Activated naive CD4-positive, alpha-beta T cell (primary cell): Measurements from ENCODE around the gene CPTP.

Source experiments
- DNase-seq, 4 experiments: peaks; one replicate each; lab custom pipeline; 2025; lab: John Stamatoyannopoulos, UW

CPTP gene

GRCh38 chr1:1319646-1319941 is 5.0 kb upstream of the CPTP start:
- no peak for DNase-seq

- no peak for DNase-seq
Observed at GRCh38 chr1:1320666-1321448, 3.7 kb upstream of the CPTP start.

GRCh38 chr1:1321477-1321876 is 3.1 kb upstream of the CPTP start:
- DNase-seq, result no peak

- no peak for DNase-seq
Observed at GRCh38 chr1:1322418-1322817, 2.2 kb upstream of the CPTP start.

GRCh38 chr1:1322952-1323351 is 1.6 kb upstream of the CPTP start:
- DNase-seq, result no peak

GRCh38 chr1:1324084-1324523 is 498 bp upstream of the CPTP start:
- no peak for DNase-seq

- DNase-seq, result no peak
Observed at GRCh38 chr1:1325288-1326074, 879 bp downstream of the CPTP start.

GRCh38 chr1:1326075-1326605 is 1.5 kb downstream of the CPTP start:
- no peak for DNase-seq

- no peak for DNase-seq
Observed at GRCh38 chr1:1327291-1327690, 2.7 kb downstream of the CPTP start.

- DNase-seq, result no peak
Observed at GRCh38 chr1:1328254-1328653, 3.7 kb downstream of the CPTP start.

GRCh38 chr1:1329304-1330210 is 5.0 kb downstream of the CPTP start:
- DNase-seq, result no peak

GRCh38 chr1:1330366-1331067 is 5.9 kb downstream of the CPTP start:
- no peak for DNase-seq

- DNase-seq, result no peak
Observed at GRCh38 chr1:1331068-1331965, 6.7 kb downstream of the CPTP start, which contains the start of gene TAS1R3. TAS1R3 (plus strand) TSS chr1:1331280; CDS start chr1:1331346, 66 bp downstream.

- DNase-seq, result no peak
Observed at GRCh38 chr1:1332031-1332755, 7.6 kb downstream of the CPTP start.

GRCh38 chr1:1332774-1333480 is 8.3 kb downstream of the CPTP start:
- no peak for DNase-seq

- no peak for DNase-seq
Observed at GRCh38 chr1:1333551-1334241, 9.1 kb downstream of the CPTP start.

- no peak for DNase-seq
Observed at GRCh38 chr1:1334835-1335234, 10.2 kb downstream of the CPTP start.

GRCh38 chr1:1335283-1335682 is 10.7 kb downstream of the CPTP start:
- DNase-seq, result no peak
